HG02973 (cell line): ENCODE measurements around the gene TAF3.
A peak's percentile ranks its signal among the peaks of the same experiment; 100 is the strongest.

ENCODE experiments used
- ATAC-seq: cut with Tn5 transposase; IDR thresholded peaks from one replicate; pipeline ENCODE4 v1.9.1; 2021; ENCODE audit warnings: moderate library complexity; ENCODE audit not compliant: unreplicated experiment

TAF3 gene

GRCh38 chr10:8043569-8044306, 225.4 kb downstream of the TAF3 start:
- no peak for ATAC-seq

DNA sequence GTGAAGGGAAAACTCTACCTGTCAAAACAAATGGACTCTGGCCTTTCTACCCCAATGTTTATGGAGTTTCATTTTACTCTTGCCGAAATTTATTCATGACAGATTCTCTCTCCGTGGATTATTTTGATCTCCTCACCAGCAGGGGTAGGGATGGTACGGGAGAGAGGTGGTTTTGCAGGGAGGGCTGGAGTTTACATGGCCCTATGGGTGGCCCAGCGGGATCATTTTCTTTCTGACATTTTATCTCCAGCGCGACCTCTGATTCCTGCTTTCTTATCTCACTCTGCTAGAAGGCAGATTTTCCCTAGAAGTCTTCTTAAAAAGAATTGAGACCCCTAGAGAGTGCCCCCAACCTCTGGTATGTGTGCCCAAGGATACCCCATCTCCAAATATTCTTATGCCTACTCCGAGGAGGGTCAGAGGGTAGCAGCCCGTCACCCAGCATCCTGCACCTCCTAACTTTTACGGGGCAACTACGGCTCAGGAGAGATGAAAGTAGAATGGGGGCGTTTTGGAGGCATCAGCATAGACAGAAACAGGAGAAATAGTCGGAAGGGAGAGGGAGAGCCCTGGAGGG, 226.1 kb downstream of the TAF3 start:
- no peak for ATAC-seq

GRCh38 chr10:8044908-8045725, 226.8 kb downstream of the TAF3 start:
- ATAC-seq, result no peak

DNA sequence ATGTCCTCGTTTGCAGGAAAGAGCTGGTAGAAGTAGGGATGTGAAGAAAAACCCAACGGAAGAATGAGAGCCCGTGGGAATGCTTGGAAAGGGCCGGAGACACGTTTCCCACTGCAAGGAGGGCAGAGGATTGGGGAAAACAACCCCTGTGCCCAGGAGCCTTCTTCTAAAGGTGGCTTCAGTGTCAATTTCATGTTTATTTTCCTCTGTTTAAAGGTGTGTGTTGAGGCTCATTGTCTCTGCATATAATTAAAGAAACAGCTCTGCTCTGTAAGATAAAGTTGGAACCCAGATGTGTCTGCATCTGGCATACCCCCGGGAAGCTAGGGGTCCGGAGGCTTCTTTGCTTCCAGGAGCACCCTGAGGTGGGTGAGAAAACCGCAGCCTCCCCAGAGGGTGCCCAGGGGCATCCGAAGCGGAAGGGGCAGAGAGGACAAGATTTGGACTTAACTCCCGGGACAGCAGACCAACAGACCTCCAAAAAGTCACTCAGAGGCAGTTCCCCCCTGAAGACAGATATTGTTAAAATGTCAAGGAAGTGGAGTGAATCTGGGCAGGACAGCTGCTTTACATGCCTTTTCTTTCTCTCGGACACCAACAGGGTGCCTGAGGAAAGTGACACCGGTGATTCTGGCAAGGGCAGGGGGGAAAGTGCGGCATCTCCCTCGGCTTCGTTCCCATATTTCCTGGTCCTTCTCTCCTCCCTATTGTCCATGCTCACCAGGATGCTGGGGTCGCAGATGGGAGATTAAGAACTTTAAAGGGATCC, 227.6 kb downstream of the TAF3 start:
- ATAC-seq, result no peak

DNA sequence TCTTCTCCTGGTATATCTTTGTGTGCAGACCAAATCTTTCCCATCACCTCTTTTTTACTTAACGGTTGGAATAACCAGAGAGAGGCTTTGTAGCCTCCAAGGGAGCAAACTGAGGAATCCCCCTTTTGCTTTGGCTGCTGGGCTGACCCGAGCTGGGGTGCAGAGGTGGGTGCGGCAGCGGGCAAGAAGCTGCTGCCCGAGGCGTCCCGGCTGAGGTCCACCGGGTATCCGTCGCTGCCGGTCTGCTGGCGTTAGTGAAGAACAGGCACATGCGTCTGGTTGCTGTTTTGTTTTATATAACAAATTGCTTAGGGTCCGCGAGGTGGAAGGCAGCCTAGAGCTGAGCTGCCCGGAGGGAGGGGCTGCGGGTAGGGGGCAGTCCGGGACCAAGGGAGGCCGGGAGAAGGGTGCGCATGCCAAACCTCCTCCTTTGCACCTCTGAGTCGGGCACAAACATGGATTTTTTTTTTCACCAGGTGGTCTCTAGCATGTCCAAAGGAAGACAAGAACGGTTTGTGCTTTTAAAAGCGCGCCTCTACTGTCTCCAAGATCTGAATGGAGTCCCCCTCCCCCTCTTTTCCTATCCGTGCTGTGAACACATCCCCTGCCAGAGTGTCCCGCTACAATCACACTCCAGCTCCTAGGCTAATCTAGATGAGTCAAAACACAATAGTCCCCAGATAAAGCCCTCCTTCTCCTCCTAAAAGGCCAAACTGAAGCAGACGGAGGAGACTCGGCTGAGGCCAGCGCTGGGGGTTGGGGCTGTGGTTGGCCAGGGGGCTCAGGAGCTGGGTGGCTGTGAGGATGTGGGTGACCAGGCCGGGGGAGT, 229.4 kb downstream of the TAF3 start:
- no peak for ATAC-seq

DNA sequence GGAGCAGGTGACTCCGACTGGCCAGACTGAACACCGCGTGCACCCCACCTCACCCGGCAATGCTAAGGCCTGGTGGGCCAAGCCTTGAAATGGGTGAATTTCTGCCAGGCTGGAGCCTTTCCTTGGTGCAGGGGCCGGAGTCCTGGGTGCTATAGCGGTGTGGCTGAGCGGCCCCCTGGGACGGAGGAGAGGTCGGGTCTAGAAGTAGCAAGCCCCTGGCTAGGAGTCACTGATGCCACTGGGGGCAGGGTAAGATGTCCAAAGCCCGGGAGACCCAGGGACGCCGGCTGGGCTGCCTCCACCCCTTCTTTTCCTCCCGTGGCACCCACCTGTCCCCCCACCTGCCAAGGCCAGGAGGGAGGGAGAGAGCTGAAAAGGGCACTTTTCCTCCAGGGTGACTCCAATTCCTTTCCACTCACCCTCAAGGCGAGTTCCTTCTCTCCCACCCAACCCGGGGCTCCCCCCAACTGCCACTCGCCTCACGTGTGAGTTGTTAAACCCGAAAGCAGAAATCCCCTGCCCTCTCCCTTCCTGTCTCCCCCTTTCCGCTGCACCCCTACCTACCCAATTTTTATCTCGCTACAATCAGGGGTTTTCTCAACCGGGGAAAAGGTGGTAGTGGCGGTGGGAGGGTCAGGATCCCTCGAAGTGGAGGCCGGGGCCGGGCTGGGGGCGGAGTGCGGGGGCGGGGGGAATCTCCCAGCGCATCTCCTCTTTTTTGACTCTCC, 230.1 kb downstream of the TAF3 start:
- ATAC-seq, result no peak

- ATAC-seq, result no peak
Observed at GRCh38 chr10:8049045-8049864, 230.9 kb downstream of the TAF3 start.

DNA sequence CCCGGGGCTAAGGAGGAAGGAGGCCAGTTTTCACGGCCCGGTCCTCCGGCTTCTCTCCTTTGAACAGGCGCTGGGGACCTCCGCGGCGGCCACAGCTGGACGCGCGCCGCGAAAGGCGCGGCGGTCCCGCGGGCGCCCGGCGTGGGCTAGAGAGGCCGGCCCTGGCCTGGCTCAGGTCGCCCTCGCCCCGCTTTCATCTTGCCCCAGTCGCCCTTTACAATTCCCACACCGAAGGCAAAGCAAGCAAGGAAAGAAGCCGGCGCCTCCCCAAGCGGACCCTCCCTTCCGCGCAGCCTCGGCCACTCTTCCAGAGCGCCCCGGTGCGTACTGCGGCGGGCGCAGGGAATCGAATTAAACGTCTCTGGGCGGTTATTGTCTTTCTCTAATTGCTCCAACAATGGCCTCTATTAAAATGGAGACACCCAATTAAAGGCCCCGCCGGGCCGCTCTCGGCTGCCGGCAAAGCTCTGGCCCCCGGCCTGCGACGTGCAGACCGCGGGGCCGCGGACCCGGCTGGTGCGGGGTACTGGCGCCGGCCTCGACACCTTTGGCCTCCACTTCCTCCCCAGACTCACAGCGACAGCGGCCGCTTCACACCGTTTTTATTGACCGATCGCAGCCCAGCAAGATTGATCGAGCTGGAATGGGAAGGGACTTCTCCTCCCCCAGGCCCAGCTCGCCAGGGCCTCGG, 231.7 kb downstream of the TAF3 start:
- ATAC-seq, result no peak

DNA sequence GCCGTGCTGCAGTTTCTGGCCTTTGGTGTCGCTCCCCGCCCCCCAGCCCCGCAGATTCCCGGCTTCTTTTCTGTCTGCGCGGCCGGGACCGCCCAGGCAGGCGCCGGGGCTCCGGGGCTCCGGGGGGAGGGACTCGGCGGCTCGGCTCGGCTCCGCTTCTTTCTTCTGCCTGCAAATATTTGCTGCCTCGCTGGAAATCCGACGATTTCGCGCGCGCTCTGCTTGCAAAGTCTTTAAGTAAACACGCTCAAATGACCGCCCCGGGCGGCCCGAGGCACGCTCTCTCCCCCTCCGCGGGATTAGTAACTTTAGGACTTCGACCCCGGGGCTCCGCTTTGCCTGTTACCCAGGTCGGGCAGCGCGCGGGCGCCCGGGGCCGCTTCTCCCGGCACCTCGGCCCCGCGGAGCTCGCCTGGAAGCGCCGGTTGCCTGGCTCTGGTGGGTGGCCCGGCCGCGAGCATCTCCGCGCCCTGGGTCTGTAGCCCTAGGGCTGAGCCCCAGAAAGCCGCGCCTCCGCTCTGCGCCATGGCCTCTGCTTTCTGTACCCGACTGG, 232.3 kb downstream of the TAF3 start:
- no peak for ATAC-seq

- ATAC-seq, result no peak
Observed at GRCh38 chr10:8051109-8051821, 233.0 kb downstream of the TAF3 start.

GRCh38 chr10:8051851-8052257, 233.5 kb downstream of the TAF3 start:
- ATAC-seq, result no peak

- ATAC-seq, result no peak
Observed at GRCh38 chr10:8052341-8052955, 234.1 kb downstream of the TAF3 start.

DNA sequence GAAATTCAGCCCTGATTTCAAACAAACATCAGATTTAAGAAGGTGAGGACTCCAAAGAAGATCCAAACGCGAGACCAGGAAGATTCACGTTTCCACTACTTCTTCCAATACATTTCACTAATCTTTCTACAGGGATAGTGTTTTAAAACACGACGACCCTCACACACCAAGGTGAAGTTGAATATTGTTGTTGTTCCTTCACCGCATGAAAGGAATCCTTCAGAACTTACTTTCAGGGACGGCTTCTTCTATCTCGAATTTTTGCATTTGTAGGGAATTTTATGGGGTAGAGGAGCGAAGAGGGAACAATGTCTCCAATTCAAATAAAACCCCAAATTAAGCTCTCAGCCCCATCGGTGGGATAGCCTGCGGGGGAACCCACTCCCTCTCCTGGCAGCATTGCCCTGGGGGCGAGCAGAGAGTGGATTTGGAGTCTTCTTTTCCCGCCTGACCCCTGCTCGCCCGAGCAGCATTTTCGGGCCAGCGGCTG, 234.7 kb downstream of the TAF3 start:
- ATAC-seq, result no peak

- peak; percentile 81 for ATAC-seq
Observed at GRCh38 chr10:8053446-8054243, 235.3 kb downstream of the TAF3 start.

- no peak for ATAC-seq
Observed at GRCh38 chr10:8054244-8054493, 235.9 kb downstream of the TAF3 start.
